ENCODE data around the gene MSGN1.
"Not testable (repeated sequence)": the region's sequence is repeated elsewhere in the genome, so short reads cannot be mapped to it uniquely, and the experiment has no call there.

MSGN1 gene

DNA sequence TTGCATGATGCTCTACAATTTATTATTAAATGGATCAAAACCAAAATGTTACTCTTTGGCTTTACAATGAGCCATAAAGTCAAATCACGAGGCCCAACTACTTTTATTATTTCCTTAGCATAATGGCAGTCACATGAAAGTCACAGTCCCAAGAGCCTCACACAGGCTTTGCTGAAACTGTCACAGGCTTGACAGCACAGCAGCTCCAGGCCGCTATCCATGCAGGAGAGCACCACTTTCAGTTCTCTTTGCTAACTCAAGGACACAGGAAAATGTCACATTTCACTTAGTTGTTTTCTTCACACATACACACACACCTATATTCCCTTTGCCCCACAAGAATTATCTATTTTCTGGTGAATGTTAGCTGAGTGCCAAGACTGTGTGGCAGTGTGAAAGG lies 11.1 kb upstream of the MSGN1 start:
- in situ Hi-C loops (cut with MboI; ENCODE audit: low sequenced_read_pairs) = no loop called here

DNA sequence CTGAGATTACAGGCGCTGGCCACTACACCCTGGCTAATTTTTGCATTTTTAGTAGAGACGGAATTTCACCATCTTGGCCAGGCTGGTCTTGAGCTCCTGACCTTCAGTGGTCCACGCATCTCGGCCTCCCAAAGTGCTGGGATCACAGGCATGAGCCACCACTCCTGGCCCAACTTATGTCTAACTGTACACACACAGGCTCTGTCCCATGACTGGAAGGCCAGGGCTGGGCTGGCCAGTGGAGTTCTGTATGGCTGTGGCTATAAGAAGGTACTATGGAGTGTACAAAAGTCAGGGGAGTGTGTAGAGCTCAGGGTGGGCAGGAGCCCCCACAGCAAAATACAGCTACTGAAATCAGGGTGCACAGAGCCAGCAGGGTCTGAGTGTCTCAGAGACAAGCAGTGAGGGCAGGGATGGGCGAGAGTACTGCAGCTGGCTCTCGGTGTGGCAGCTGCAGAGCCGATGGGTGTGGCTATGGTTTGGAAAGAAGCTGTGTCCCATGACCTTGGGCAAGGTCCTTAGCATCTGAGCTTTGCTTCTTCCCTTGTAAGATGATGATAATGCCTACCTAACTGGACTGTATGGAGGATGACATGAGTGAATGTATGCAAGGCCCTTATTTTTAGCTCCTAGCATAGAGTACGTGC lies 10.4 kb upstream of the MSGN1 start:
- in situ Hi-C loops (cut with MboI; ENCODE audit: low sequenced_read_pairs) = no loop called here

DNA sequence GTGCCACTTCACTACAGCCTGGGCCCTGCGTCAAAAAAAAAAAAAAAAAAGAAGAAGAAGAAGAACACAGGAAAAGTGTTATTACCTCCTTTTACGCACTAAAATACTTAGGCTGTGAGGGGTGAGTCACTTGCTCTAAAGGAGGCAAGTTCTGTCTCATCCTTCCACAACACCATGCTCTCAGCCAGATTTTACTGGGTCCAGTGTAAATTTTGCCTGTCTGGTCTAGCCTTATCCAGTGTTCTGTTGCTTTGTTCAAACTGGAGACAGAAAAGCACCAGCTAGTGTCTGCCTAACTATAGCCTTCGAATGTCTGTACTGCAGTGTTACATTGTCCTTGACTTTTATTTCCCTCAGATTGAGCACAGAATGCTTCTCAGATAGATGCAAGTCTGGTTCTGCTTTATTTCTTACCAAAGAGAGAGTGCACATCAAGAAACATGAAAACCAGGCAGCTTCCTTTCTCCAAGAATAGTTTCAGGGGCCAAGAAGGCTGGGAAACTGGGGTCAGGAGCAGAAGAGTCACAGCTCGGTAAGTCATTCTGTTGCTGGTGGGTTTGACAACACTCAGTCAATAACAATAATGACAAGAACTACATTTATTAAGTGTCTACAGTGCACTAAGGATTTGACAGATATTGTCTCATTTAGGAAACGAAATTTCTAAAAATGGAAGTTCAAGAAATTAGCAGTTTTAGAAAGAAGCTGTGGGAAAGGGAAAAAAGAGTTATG lies 3.1 kb upstream of the MSGN1 start:
- in situ Hi-C loops (cut with MboI; ENCODE audit: low sequenced_read_pairs) = no loop called here

- in situ Hi-C loops (cut with MboI; ENCODE audit: low sequenced_read_pairs) = no loop called here
Measured at GRCh38 chr2:17813742-17814473, 2.4 kb upstream of the MSGN1 start.

- in situ Hi-C loops (cut with MboI; ENCODE audit: low sequenced_read_pairs) = no loop called here
Measured at GRCh38 chr2:17814601-17815000, 1.7 kb upstream of the MSGN1 start.

GRCh38 chr2:17815468-17816184 lies 634 bp upstream of the MSGN1 start:
- in situ Hi-C loops (cut with MboI; ENCODE audit: low sequenced_read_pairs) = no loop called here

- in situ Hi-C loops (cut with MboI; ENCODE audit: low sequenced_read_pairs) = no loop called here
Measured at GRCh38 chr2:17818235-17818815, 2.1 kb downstream of the MSGN1 start.

- in situ Hi-C loops (cut with MboI; ENCODE audit: low sequenced_read_pairs) = no loop called here
Measured at GRCh38 chr2:17821080-17821479, 4.8 kb downstream of the MSGN1 start.

GRCh38 chr2:17821535-17822444 lies 5.5 kb downstream of the MSGN1 start:
- in situ Hi-C loops (cut with MboI; ENCODE audit: low sequenced_read_pairs) = no loop called here

DNA sequence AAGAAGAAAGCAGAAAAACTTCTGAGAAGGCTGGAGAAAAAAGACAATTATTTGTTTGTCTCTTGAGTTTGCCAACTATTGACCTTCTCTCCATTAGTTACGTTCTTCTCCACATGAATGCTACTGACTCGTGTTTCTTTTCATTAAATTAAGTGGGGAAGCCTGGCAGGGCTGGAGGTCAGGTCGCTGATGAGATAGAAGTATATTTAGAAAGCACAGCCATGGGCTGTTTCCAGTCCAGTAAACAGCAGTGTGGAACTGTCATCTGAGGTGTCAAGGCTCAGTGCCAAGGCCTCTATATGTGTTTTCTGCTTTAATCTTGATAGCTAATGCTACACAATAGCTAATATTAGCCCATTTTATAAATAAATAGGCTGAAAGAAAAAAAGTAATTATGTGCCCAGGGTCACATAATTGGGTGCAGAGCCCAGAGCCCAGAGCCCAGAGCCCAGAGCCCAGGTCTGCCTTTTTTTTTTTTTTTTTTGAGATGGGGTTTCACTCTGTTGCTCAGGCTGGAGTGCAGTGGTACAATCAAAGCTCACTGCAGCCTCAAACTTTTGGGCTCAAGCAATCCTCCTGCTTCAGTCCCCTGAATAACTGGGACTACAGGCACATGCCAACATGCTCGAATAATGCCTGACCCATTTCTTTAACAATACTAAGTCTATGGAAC lies 6.3 kb downstream of the MSGN1 start:
- in situ Hi-C loops (cut with MboI; ENCODE audit: low sequenced_read_pairs) = no loop called here

DNA sequence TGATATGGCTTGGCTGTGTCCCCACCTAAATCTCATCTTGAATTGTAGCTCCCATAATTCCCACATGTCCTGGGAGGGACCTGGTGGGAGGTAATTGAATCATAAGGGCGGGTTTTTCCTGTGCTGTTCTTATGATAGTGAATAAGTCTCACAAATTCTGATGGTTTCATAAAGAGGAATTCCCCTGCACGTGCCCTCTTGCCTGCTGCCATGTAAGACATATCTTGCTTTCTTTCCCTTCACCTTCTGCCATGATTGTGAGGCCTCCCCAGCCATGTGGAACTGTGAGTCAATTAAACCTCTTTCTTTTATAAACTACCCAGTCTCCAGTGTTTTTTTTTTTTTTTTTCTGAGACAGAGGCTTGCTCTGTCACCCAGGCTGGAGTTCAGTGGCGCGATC lies 7.4 kb downstream of the MSGN1 start:
- in situ Hi-C loops (cut with MboI; ENCODE audit: low sequenced_read_pairs) = not testable (repeated sequence)

DNA sequence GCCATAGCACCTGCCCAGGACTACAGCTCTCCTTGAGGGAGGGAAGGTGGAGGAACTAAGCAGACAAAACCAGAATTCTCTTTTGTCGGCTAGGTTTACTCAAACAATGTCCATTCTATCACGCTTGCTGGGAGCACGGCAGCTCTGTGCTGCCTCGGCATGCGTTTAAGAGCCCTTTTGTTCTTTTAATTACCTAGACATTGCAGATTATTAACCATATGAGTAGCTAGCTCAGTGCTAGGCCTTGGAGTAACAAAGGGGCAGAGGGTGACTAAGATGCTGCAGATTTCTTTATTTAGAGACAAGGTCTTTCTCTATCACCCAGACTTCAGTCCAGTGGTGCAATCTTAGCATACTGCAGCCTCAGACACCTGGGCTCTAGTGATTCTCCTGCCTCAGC lies 11.1 kb downstream of the MSGN1 start:
- in situ Hi-C loops (cut with MboI; ENCODE audit: low sequenced_read_pairs) = loop anchor here (25.0 kb wide), 1 partner anchor 335 kb away; no protein-coding TSS in a partner anchor

GRCh38 chr2:17827785-17828184 lies 11.5 kb downstream of the MSGN1 start:
- in situ Hi-C loops (cut with MboI; ENCODE audit: low sequenced_read_pairs) = loop anchor here (25.0 kb wide), 1 partner anchor 335 kb away; no protein-coding TSS in a partner anchor

- in situ Hi-C loops (cut with MboI; ENCODE audit: low sequenced_read_pairs) = loop anchor here (25.0 kb wide), 1 partner anchor 332 kb away; no protein-coding TSS in a partner anchor
Measured at GRCh38 chr2:17830053-17831034, 14.1 kb downstream of the MSGN1 start.

- in situ Hi-C loops (cut with MboI; ENCODE audit: low sequenced_read_pairs) = loop anchor here (25.0 kb wide), 1 partner anchor 327 kb away; no protein-coding TSS in a partner anchor
Measured at GRCh38 chr2:17835516-17835915, 19.3 kb downstream of the MSGN1 start.

DNA sequence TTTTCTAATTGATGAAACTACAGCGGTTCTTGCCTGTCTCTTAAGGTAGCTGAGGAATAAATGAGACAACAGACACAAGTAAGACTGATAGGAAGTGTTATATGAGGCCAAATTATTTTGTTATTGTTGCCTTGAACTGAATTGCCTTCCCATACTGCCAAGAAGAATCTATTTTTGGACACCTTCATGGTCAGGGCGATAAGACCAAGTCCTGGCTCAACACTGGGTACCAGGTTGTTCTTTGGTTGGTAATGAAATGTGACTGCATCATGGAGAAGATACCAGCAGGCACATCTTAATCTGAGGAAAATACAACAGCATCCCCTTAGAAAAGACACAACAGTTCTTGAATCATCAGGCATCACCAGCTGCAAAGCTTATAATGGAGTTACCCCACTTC lies 23.7 kb downstream of the MSGN1 start:
- in situ Hi-C loops (cut with MboI; ENCODE audit: low sequenced_read_pairs) = loop anchor here (25.0 kb wide), 1 partner anchor 322 kb away; no protein-coding TSS in a partner anchor

DNA sequence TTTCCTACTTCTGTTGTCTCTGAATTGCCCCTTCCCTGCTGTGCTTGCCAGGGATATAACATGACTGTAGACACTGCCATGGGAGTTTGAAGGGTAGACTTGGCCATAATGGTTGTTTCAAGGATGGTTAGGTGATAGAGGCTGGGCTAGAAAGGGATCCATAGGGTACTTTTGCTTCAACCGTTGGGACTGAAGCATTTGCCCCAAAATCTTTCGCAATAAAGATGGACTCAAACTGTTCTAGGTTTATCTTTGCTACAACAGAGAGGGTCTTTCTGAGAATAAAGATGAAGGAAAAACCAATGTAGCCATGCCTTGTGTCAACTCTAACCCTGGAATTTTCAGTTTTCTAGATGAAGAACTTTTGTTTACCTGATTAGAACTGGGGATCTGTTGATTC lies 27.2 kb downstream of the MSGN1 start:
- in situ Hi-C loops (cut with MboI; ENCODE audit: low sequenced_read_pairs) = loop anchor here (25.0 kb wide), 1 partner anchor 319 kb away; no protein-coding TSS in a partner anchor

- in situ Hi-C loops (cut with MboI; ENCODE audit: low sequenced_read_pairs) = loop anchor here (25.0 kb wide), 1 partner anchor 316 kb away; no protein-coding TSS in a partner anchor
Measured at GRCh38 chr2:17845806-17846205, 29.5 kb downstream of the MSGN1 start.
